ENCODE results near the gene HIGD2B. TPM values are rescaled to one million over a fixed set of nuclear protein-coding genes. Genes with fewer than 3 reads are reported as not detected.

Gene HIGD2B
- total and polyA plus RNA-seq, 2 of the 13 experiments (the other 11 are each of a cell fraction or from before 2014, with no cell fraction given) = not detected

- TF ChIP-seq PRDM10 (CRISPR knock-in tag; IDR thresholded peaks at IDR 0.05; ENCODE audit: low read depth) = peak; percentile 95
- TF ChIP-seq ATM (IDR thresholded peaks at IDR 0.05; ENCODE audit: borderline replicate concordance) = no peak
- TF ChIP-seq GLI4 (CRISPR knock-in tag; IDR thresholded peaks at IDR 0.05; ENCODE audit: borderline replicate concordance) = no peak
- no peak for TF ChIP-seq GPN1 (CRISPR knock-in tag; IDR thresholded peaks at IDR 0.05; ENCODE audit: borderline replicate concordance)
- no peak for TF ChIP-seq ZNF414 (CRISPR knock-in tag; IDR thresholded peaks at IDR 0.05)
- no peak for TF ChIP-seq MATR3 (CRISPR knock-in tag; IDR thresholded peaks at IDR 0.05)
- TF ChIP-seq SAFB2 (CRISPR knock-in tag; IDR thresholded peaks at IDR 0.05; ENCODE audit: borderline replicate concordance, low read depth) = no peak
- no peak; the same call in 1 of the 2 replicates for TF ChIP-seq ZNF850 (CRISPR knock-in tag; conservative IDR thresholded peaks at IDR 0.05)
- TF ChIP-seq SRY (CRISPR knock-in tag; IDR thresholded peaks at IDR 0.05) = 0 out of 2 replicates have a peak, but pooled peaks have one; percentile 66
- TF ChIP-seq MAZ (IDR thresholded peaks at IDR 0.05; ENCODE audit: borderline replicate concordance, low read depth, low read length) = 0 out of 2 replicates have a peak, but pooled peaks have one; percentile 30
- no peak; the same call in 1 of the 2 replicates for TF ChIP-seq MAZ (CRISPR knock-in tag; IDR thresholded peaks at IDR 0.05; ENCODE audit: low read depth)
- TF ChIP-seq ZNF780A (CRISPR knock-in tag; IDR thresholded peaks at IDR 0.05) = no peak
- TF ChIP-seq ZNF605 (CRISPR knock-in tag; IDR thresholded peaks at IDR 0.05) = peak; percentile 65; the same call in 1 of the 2 replicates
- no peak for TF ChIP-seq MEF2D (CRISPR knock-in tag; IDR thresholded peaks at IDR 0.05)
- no peak for TF ChIP-seq CHCHD3 (CRISPR knock-in tag; IDR thresholded peaks at IDR 0.05)
- TF ChIP-seq GMEB1 (CRISPR knock-in tag; IDR thresholded peaks at IDR 0.05; ENCODE audit: borderline replicate concordance) = peak; percentile 40; the same call in 1 of the 2 replicates
- no peak for TF ChIP-seq CENPT (CRISPR knock-in tag; IDR thresholded peaks at IDR 0.05; ENCODE audit: low read depth)
- TF ChIP-seq ZNF230 (CRISPR knock-in tag; IDR thresholded peaks at IDR 0.05) = no peak
- TF ChIP-seq ZNF362 (CRISPR knock-in tag; IDR thresholded peaks at IDR 0.05; ENCODE audit: borderline replicate concordance) = peak; percentile 42; the same call in 1 of the 2 replicates
These were observed at the start of gene HIGD2B, which contains the start of gene BBS4 (continued) for GRCh38 chr15:72685925-72686794.
